A673 (cell line): ENCODE data around the gene ARL3. TPM values are rescaled to one million over a fixed set of nuclear protein-coding genes. Genes with fewer than 3 reads are reported as not detected.

Source experiments
- BruUV-seq: library from RNA; stranded (reverse); fragments of 400-500 nt; replicated peaks from 2 replicates; lab custom pipeline; 2021; lab: Mats Ljungman, UMichigan
- CTCF ChIA-PET: fragments of 300-600 bp; sonication (Branson Sonifier 250); formaldehyde crosslinking; loops from one replicate; lab custom pipeline; 2022; ENCODE audit warnings: antibody characterized with exemption; lab: Charles Lee
- POLR2A ChIA-PET: fragments of 300-600 bp; sonication (Branson Sonifier 250); formaldehyde crosslinking; loops from one replicate; lab custom pipeline; 2022; ENCODE audit warnings: antibody characterized with exemption; ENCODE audit not compliant: low non-redundant PET; lab: Charles Lee
- DNase-seq: peaks from one replicate; pipeline ENCODE4 v3.0.0-alpha.2; 2015; ENCODE audit warnings: low spot score
- H3K27ac ChIP-seq: fragments of 200-600 bp; sonication (generic); 2 replicates; pipeline ENCODE4 v1.5.1; 2016; ENCODE audit warnings: mixed run types, low read depth, mild to moderate bottlenecking, mixed read lengths, antibody characterized with exemption, low read length; ENCODE audit not compliant: poor library complexity, severe bottlenecking
- H3K27me3 ChIP-seq: fragments of 200-600 bp; sonication (generic); replicated peaks from 2 replicates; pipeline ENCODE4 v1.6.1; 2017; ENCODE audit warnings: mixed run types, low read depth, mild to moderate bottlenecking, mixed read lengths, antibody characterized with exemption, low read length; ENCODE audit not compliant: insufficient read depth, poor library complexity
- H3K36me3 ChIP-seq: fragments of 200-600 bp; sonication (generic); 2 replicates; pipeline ENCODE4 v1.6.1; 2016; ENCODE audit warnings: mixed run types, mild to moderate bottlenecking, mixed read lengths, antibody characterized with exemption, low read length; ENCODE audit not compliant: insufficient read depth, poor library complexity, severe bottlenecking
- H3K4me1 ChIP-seq: fragments of 200-600 bp; sonication (generic); 2 replicates; pipeline ENCODE4 v1.6.1; 2017; ENCODE audit warnings: mixed run types, mild to moderate bottlenecking, mixed read lengths, antibody characterized with exemption, low read length; ENCODE audit not compliant: insufficient read depth, poor library complexity, severe bottlenecking
- H3K4me3 ChIP-seq: fragments of 200-600 bp; sonication (generic); 2 replicates; pipeline ENCODE4 v1.5.1; 2016; ENCODE audit warnings: low read depth, mixed run types, mild to moderate bottlenecking, mixed read lengths, low read length; ENCODE audit not compliant: poor library complexity, severe bottlenecking
- H3K9me3 ChIP-seq: fragments of 200-600 bp; sonication (generic); 2 replicates; pipeline ENCODE4 v1.6.1; 2016; ENCODE audit warnings: mixed run types, low read depth, mild to moderate bottlenecking, mixed read lengths, antibody characterized with exemption, low read length; ENCODE audit not compliant: poor library complexity, severe bottlenecking
- CTCF ChIP-seq: fragments of 300-800, 200-600 bp; sonication (generic); conservative IDR thresholded peaks from 2 replicates; pipeline ENCODE4 v1.5.1; 2017; ENCODE audit warnings: low read depth, mild to moderate bottlenecking, antibody characterized with exemption, low read length, moderate library complexity, mixed read lengths
- EZH2 ChIP-seq: fragments of 200-600 bp; sonication (generic); IDR thresholded peaks from 2 replicates; pipeline ENCODE4 v1.6.1; 2017; ENCODE audit warnings: borderline replicate concordance, low read depth, mild to moderate bottlenecking, mixed read lengths, antibody characterized with exemption, low read length; ENCODE audit not compliant: poor library complexity, severe bottlenecking
- intact Hi-C: fragments of 100-400 bp; cut with micrococcal nuclease; formaldehyde crosslinking; loops from one replicate; pipeline ENCODE4 v1.10.0; 2022; ENCODE audit not compliant: unreplicated experiment
- total RNA-seq: library from RNA; stranded (reverse); gene quantifications from 2 replicates; pipeline ENCODE4 v1.2.3, GENCODE V29; 2021

ARL3 gene
- total RNA-seq, 1 experiment from 2014 or later: 14.9 TPM

DNA sequence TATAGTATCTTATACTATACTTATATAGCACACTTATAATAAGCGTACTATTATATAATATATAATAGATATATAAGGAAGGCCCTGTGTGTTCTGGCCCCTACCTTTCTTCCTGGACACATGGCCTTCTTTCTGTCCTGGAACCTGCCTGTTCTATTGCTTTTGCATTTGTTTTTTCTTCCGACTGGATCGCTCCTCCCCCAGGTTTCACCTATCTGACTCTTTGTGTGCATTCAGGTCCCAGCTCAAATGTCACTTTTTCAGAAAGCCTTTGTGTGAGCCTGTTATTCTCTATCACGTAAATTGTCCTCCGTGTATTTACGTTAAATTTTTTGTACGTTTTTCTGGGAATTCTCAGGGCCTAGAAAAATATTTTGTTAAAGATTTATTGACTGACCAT lies 72.8 kb downstream of the ARL3 start:
- DNase-seq: no peak
- peaks cover 2% of the 10 kb centered on the region for H3K4me1 ChIP-seq
- H3K4me3 ChIP-seq: peak overlapping the region; percentile 96
- TF ChIP-seq CTCF (no peak), EZH2 (no peak)
- peak overlapping the region; percentile 88 for H3K27ac ChIP-seq
- ChIA-PET CTCF (no interaction called here), POLR2A (no interaction called here)
- TSS peak; percentile 71 for BruUV-seq
- no peaks in the 10 kb centered on the region for H3K27me3 ChIP-seq
- intact Hi-C loops: loop anchor here (10.0 kb wide), 1 partner anchor 247 kb away; the partner anchor contains the start of gene NFKB2
- H3K9me3 ChIP-seq: no peaks in the 10 kb centered on the region
- H3K36me3 ChIP-seq: no peaks in the 10 kb centered on the region

DNA sequence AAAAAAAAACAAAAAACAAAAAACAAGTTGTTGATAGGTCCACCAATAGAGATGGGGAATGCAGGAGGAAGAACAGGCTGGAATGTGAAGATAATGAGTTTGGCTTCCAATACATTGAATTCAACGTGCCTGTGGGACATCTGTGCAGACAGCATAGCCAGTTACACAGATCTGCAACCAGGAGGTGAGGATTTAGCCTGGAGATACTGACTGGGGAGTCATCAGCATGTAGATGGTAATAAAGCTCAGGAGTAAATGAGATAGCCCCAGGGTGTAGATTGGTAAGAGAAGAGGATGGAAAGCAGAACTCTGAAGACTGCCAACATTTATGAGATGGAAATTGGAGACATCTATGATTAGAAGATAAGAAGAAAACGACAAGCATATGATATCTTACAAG lies 74.7 kb downstream of the ARL3 start:
- H3K9me3 ChIP-seq: no peaks in the 10 kb centered on the region
- no peak for DNase-seq
- TF ChIP-seq EZH2: no peak
- TF ChIP-seq CTCF: no peak
- no peaks in the 10 kb centered on the region for H3K4me1 ChIP-seq
- CTCF ChIA-PET: no interaction called here
- BruUV-seq: no TSS peak
- H3K36me3 ChIP-seq: no peaks in the 10 kb centered on the region
- intact Hi-C loops: no loop called here
- H3K27ac ChIP-seq: no peak overlapping the region
- H3K27me3 ChIP-seq: no peaks in the 10 kb centered on the region
- no peak overlapping the region for H3K4me3 ChIP-seq
- POLR2A ChIA-PET: no interaction called here

GRCh38 chr10:102635377-102635776 lies 78.8 kb downstream of the ARL3 start:
- H3K27ac ChIP-seq: no peak overlapping the region
- no TSS peak for BruUV-seq
- TF ChIP-seq CTCF: no peak
- no peak for TF ChIP-seq EZH2
- no peak for DNase-seq
- ChIA-PET CTCF (no interaction called here), POLR2A (no interaction called here)
- intact Hi-C loops: no loop called here
- H3K4me3 ChIP-seq: no peak overlapping the region
- H3K4me1 ChIP-seq: peaks cover 12% of the 10 kb centered on the region
- H3K36me3 ChIP-seq: no peaks in the 10 kb centered on the region
- no peaks in the 10 kb centered on the region for H3K9me3 ChIP-seq
- no peaks in the 10 kb centered on the region for H3K27me3 ChIP-seq
